NCI-H345 treated with DMSO at 0.1 percent for 48 hours (cell line): Measurements from ENCODE around the gene TRIP11.

Source experiments
- DNase-seq: peaks from one replicate; lab custom pipeline; 2025; ENCODE audit not compliant: unreplicated experiment; lab: John Stamatoyannopoulos, UW

Gene TRIP11

DNA sequence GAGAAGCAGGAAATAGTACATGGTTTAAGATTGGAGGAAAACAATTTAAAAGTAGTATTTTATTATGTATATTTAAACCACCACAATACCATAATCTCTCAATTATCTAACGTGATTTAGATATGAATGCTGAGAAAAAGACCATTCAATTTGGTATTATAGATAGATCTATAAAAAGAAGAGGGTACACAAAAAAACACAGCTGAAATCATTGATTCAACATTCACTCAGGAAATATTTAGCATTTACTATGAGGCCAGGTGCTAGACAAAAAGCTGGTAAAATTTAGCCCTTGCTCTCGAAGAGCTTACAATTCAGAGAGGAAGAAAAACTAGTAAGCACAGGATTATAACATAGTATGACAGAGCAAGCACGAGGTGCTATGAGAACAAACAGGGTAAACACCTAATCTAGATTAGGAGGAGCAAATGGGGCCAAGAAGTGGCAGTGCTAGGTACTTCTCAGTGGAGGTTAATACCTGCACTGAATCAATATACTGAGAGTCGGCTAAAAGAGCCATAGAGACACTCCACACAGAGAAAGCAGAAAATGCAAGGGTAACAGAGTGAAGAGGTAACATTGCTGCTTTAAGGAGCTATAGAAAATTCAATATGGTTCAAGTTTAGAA is 27.6 kb downstream of the TRIP11 start:
- DNase-seq: no peak

DNA sequence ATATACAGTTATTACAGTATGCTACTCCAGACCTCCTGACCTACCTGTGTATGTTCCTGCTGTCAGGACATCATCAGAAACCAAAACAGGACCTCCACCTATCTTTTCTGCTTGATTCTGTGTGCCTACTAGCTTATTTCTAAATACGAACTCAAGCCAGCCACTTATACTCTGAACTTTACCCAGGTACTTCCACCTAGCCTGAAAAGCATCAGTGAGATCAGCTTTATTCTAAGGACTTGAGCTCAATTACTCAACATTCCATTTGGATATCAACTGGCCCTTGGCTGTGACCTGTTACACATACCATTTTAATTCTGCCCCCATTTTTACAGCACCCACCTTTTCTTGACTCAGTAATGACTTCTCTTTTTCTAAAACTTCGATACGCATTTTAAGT is 29.2 kb downstream of the TRIP11 start:
- DNase-seq: no peak

DNA sequence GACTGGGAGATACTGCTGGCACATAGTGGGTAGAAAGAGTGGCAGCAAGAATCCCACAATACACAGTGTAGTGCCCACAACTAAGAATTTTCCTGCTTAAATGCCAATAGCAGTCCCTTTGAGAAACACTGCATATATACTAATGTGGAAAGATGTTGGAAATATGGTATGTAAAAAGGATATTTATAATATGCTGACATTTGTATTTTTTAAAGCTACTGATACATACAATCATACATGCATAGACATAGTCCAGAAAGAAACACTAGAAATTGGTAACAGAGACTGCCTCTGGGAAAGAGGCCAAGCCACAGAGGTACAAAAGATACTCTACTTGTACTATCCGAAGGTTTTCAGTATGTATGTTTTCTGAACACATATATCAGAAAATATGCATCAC is 30.3 kb downstream of the TRIP11 start:
- DNase-seq: no peak

- no peak for DNase-seq
These were observed 34.8 kb downstream of the TRIP11 start for GRCh38 chr14:92005019-92005418.

DNA sequence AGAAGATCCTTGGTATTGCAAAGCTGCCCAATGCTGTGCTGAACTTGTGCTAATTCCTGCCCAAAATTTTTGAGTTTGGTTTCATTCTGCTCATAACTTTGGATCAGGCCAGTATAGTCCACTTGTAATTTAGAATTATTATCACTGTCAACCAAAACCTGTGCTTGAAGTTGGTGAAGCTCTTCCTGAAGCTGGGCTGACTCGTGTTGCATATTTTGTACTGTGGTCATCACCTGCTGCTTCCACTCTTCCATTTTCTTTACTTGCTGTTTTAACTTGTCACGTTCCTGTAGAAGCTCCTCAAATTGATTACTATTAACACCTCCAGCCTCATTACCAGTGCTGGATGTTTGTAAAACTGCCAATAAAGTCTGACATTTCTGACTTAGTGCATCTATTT is 35.8 kb downstream of the TRIP11 start:
- DNase-seq: no peak

DNA sequence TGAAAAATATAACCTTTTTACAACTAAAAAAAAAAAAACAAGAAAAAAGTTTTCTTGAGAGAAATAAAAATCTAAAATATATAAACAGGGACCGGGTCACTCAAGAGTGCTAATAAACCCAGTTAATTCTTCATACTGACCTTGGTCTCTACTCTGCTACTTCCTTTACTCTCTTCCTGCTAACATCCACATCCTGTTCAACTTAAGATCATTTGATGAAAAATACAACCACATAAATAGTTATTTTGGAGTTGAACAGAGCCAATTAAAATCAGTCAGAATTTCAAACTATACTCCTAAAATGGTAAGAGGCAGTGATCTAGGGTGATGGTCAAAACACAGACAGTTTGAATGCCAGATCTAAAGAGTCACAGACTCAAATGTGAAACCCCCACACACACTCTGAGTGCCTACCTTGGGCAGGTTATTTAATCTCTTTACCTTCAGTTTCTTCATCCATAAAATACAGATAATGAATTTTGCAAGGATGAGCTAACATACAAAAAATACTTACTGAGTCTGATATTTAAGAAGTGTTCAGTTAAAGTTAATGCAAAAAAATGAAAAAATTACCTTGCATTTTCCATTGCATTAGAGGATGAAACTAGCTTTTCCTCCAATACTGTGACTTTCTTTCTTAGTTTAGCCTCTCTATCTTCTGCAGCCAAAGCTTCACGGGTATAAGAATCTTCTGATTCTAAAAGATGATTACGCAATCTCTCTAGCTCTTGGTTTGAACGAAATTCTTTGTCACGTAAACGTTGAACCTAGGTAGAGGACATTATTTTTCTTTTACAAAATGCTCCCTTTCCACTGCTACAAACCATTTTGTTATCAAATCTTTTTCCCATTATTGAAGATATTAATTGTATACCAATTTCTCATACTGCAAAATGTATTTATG is 40.9 kb downstream of the TRIP11 start:
- DNase-seq: no peak

- no peak for DNase-seq
These were observed 42.4 kb downstream of the TRIP11 start for GRCh38 chr14:91997492-91997891.

DNA sequence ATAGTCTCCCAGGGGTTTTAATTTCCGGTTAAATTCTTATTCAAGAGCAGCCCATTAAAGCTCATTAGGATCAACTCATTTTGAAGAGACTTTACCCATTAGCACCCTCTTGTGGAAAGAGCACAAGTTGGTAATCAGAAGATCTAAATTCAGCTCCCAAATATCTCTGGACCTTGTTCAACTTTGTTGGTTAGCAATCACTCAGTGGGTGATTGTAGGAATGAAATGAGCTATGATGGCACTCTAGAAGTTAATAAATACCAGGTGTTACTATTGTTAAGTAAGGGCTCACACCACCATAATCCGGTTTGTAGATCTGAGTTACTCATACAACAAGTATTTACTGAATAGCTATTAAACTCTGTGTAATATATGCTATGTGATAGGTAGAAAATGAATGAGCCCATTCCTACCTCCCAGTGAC is 42.9 kb downstream of the TRIP11 start:
- DNase-seq: peak; percentile 19

DNA sequence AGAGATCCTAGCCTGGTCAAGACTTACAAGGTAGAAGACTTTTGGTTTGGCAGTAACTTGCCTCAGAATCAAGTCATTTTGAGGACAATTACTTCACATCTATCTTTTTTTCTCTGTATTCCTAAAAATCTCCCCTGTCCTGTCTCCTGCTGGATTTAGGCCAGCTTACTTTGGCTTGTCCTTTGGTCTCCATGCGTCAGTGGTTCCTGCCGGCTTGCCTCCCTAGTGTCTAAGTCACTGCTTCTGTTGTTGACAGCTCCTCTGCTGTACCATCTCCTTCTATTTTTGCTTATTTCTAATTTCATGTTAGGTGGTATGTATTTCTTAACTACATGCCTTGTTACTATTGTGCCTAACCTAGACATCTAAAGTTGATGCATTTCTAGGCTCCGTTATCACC is 52.7 kb downstream of the TRIP11 start:
- no peak for DNase-seq

DNA sequence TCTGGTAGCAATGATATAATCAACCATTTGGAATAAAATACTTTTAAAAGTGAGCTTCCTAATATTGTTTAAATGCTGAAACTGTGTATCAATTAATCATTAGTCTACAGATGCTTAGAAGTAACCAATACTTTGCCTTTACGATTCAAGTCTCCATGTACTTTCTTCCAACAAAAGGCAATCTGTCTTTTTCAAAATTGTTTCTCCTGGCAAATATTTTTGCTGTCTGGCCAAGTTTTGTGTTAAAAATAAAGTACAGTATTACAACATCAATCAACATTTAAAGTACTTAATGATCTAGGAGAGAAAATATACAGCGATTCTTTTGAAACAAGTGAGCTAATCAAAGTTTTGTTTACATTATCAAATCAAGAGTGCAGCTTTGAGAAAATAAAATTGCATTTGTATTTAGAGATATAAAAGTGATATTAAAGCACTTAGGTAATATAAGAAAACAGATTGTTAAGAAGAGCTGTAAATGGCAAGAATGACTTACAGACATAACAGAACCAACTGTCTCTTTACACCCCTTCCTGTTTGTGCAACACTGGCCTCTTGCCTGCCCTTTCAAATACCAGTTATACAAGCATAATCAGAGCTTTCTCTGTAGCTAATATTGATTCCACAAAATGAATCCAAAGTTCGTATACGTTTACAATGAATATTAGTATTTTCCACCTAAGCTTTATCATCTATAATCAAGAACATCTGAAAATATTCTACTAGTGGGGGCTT is 54.2 kb downstream of the TRIP11 start:
- DNase-seq: no peak

GRCh38 chr14:91985008-91985407 is 54.9 kb downstream of the TRIP11 start:
- no peak for DNase-seq

DNA sequence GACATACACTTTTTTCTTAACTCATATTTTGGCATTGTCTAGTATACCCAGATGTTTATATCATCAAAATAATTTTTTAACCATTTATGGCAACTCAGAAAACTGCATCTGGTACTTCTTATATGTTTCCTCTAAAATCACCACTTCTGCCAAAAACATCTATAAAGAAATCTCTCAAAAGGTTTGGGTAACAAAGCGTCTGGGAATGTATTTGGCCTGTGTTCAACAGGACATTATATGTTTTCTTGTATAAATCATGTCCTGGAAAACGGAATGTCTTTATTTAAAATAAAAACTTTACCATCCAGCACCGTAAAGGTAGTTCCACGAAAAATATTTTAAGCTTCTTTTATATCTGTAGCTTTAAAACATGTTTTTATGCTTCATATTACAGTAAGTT is 56.3 kb downstream of the TRIP11 start:
- no peak for DNase-seq

- DNase-seq: no peak
These were observed 59.7 kb downstream of the TRIP11 start for GRCh38 chr14:91980157-91980556.

- no peak for DNase-seq
These were observed 62.0 kb downstream of the TRIP11 start for GRCh38 chr14:91977884-91978283.

DNA sequence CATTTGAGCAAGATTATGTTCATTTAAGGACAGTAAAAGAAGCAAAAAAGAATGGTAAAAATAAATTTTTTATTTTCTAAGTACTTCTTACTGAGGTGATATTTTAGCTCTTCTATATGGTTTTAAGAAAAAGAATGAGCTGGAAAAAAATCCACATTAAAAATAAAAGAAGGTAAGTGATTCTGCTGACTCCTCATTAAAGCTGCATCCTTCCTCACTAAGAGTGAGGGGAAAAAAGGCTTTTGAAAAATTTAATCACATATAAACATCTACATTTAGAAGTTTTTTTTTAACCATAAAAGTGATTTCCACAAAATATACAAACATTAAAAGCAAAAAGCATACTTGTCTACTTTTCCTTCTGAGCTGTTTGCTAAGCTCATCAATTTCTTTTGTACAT is 64.1 kb downstream of the TRIP11 start:
- no peak for DNase-seq

DNA sequence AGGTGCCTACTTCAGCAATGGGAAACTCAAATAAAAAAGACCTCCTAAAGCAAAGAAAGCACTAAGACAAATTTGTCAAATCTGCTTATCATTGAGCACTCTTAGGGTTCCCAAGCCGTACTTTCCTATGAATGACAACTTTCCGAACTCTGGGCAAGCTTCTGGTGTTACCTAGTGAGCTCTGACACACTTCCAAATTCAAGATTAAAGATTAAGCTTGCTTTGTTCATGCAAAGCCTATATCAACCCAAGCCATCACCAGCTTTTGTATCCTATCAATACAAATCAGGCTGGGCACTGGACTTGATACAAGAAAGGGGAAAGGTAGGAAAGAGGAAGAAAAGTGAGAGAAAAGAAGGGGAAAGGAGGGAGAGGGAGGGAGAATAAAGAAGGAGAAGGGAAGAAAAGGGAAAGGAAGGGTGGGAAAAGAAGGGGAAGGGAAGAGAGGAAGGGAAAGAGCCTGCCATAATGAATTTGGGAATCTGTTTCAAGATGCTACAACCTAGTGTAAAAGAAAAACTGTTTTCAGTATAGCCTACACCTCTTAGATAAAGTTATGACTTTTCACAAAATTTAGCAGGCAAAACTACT is 68.6 kb downstream of the TRIP11 start:
- DNase-seq: no peak

- DNase-seq: no peak
These were observed 71.6 kb downstream of the TRIP11 start for GRCh38 chr14:91968280-91968679.

- no peak for DNase-seq
These were observed 75.1 kb downstream of the TRIP11 start for GRCh38 chr14:91964724-91965123.

- DNase-seq: no peak
These were observed 75.8 kb downstream of the TRIP11 start for GRCh38 chr14:91964011-91964410.

DNA sequence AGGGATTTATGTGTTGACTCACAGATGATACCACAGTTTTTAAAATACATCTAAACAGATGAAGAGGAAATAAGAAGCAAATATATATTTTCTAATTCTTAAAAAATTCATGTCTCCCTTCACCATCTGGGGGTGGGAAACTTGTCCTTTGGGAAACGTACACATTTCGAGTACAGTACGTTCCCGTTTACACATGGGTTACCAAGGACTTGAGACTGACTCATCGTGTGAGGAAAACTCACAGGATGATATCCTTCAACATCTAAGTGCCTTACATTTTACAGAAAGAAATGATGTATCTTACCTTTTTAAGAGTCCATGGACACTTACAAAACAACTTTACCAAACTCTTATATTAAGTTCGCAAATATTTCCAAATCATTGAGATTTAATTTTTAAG is 76.4 kb downstream of the TRIP11 start:
- DNase-seq: no peak
